Activated CD8-positive, alpha-beta memory T cell treated with anti-CD3 and anti-CD28 coated beads for 4 hours (primary cell): ENCODE measurements around the gene INSL3.

Experiments
- DNase-seq, 2 donors: peaks; one replicate each; pipeline ENCODE4 v3.0.0-alpha.2; 2020; ENCODE audit warnings: low read depth in 2 of 2

The INSL3 gene

DNA sequence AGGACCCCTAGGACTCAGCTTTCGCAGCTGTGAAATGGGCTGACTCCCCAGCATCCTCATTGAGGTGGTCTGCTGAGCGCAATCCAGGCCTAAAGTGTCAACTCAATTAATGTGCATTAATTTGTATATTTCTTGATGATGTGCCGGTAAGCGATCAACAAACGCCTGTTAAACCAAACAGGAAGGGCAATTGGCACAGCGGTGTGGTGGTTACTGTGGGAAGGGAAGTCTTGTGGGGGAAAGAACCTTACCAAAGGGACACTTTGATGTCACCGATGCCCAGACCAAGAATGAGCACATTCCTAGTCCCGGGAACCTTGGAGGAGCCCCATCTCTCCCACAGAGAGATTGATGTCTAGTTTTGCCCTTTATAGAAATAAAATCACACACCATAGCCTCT is 24.8 kb upstream of the INSL3 start:
- DNase-seq, result peak in 1 of 2 donors; percentile 27

DNA sequence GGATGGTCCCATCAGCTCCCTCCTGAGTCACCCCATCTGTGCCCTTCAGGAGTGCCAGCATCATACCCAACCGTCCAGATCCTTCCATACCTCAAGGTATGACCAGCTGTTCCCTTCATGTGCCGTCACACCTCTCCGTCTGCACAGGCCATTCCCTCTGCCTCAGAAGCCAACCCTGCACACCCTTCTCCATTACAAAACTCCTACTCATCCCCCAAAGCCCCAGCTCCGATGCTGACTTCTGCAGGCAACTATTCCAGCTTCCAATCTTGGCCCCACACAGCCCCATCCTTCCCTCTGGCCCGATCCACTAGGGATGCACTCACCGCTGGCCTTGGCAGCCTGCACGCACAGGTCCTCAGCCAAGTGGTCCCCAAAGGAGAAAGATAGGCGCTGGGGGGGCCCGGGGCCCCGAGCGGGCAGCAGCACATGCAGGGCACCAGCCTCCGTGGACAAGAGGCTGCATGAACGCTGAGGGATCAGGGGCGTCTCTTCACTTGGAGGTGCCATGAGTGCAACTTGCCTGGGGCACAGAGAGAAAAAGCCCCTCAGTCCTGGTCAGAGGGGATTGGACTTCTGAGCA is 22.7 kb upstream of the INSL3 start:
- DNase-seq, result no peak

DNA sequence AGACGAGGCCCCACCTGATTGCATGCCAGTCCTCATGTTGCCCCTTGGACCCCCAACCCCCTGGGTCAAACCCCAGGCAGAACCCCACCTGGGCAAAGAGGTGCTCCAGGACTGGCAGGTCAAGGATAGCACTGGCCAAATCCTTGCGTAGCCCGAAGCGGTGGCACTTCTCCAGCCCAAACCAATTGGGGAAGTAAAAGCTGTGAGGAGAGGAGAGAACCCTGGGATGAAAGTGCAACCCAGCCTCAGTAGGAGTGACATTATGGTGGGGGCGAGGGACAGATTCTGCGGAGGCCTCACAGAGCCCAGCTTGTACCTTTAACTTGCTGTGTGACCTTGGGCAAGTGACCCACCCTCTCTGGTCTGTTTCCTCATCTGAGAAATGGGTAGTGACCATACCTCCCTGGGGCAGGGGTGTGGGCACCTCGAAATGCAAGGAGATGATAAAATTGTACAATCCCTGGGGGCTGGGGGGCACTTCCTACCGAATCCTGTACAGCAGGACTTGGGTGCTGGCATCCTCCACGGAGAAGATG is 22.0 kb upstream of the INSL3 start:
- no peak for DNase-seq

DNA sequence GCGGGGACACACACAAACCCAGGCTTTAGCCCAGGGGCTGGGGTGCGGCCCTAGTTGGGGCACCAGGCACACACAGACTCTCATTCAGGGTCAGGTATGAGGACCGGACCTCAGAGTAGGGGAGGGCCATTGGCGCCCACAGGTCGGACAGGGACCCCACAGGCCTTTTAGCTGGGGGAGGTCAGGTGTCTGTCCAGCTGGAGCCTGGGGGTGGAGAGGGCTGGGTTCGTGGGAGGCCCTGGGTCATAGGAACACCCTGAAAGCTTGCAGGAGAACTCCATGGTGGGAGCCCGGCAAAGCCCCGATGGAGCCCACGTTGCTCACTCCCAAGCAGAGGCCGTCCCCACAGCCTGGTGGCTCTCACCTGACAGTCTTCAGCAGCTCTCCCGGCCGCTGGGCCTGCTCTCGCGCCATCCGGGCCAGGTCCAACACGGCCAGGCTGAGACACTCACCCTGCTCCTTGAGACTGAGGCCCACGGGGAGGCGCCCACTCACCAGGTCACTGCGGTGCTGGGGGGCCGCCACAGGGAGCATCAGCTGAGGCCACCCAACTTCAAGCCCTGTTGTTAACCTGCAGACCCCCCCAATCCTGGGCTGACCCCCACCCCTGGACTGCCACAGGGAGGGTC is 21.5 kb upstream of the INSL3 start:
- no peak for DNase-seq

DNA sequence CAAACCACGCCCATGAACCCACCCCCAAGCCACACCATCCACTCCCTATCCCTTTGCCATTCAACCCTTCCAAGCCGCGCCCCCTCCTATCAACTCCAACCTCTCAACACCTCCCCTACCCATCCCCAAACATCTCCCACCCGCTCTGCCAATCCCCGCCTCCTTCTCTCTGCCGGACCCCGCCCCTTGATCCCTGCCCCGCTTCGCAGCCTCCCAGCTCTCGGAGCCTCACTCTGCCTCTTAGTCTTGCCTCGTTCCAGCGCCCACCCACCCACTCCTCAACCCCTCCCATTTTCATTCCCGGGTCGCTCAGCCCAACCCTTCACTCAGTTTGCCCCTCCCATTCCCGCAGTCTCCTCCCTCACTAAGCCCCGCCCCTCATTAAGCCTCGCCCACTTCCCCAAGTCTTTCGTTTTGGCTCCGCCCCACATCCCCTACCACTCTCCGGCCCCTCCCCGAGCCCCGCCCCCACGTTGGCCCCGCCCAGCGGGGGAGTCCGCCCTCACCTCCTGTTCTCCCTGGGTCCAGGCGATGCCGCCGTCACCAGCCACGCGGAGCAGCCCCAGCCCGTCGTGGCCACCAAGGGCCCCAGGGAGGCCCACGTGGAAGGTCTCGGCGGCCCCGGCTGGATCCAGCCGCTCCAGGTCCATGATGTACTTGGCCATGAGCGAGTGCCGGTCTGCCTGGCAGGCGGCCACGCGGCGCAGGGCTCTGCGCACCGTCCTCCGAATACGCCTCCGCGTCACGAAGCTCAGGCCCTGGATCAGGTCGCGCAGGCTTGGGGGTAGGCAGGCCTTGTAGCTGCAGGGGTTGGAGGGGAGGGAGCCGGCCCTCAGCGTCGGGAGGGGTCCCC is 20.7 kb upstream of the INSL3 start:
- peak in 1 of 2 donors; percentile 31 for DNase-seq

DNA sequence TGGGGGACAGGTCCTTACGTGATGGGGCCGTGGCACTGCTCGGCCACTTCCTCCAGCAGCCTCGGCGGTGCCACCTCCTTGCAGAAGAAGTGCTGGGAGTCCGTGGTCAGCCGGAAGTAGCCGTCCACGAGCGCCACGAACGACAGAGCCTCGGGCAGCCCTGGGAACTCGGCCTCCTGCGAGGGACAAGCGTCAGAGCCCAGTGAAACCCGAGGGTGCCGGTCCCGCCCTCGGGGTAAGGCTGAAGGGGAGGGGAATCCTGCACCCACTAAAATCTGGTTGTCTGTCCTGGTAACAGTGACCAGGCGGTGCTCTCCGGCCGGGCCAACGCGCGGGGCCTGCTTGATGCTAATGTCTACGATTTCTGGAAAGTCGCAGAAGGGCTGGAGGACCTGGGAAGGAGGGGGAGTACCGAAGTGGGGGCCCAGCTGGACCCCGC is 20.1 kb upstream of the INSL3 start:
- DNase-seq, result no peak

DNA sequence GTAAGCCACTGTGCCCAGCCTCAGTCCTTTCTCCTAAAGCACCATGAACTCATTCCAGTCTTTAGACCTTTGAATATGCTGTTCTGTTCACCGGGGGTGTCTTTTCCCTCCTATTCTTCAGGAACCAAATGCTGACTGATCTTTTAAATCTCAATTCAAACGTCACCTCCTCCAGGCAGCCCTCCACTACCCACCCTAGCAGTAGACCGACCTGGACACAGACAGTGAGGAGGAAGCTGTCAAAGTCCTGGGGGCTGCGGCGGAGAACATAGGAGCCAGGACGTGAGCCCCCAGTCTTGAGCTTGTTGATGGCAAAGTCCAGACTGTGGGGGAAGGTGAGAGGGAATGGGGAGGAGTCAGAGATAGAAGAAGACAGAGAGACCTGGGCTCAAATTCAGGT is 18.7 kb upstream of the INSL3 start:
- DNase-seq, result no peak

DNA sequence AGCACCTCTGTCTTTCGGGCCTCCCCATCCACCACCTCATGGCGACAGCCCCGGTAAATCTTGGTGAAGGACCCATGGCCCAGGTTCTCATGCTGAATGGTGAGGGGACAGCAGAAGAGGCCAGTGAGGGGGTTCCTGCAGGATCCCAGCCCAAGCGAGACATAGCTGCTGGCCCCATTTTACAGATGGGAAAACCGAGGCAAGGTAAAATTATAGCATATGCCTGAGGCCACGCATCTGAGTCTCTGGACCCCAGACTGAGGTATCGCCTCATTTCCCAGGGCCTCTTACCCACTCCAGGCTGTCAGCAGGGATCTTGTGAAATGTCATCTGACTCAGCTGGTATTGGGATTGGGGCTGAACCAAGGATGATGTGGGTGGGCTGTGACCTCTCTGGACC is 16.7 kb upstream of the INSL3 start:
- DNase-seq, result no peak

DNA sequence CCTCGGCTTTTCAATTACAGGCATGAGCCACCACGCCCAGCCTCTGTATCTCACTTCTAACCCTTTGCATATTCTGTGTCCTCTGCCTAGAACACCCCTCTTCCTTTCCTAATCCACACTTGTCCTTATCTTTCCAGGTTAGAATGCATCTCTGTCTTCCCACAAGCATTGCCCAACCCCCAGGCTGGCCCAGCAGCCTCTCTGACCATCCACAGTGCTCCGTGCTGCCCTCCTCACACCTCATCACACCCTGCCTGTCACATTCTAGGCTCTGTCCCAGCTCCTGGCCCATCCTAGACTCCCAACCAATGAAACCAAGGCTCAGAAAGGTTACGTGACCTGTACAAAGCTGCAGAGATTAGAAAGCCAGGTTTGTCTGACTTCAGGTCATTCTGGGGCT is 15.2 kb upstream of the INSL3 start:
- no peak for DNase-seq

DNA sequence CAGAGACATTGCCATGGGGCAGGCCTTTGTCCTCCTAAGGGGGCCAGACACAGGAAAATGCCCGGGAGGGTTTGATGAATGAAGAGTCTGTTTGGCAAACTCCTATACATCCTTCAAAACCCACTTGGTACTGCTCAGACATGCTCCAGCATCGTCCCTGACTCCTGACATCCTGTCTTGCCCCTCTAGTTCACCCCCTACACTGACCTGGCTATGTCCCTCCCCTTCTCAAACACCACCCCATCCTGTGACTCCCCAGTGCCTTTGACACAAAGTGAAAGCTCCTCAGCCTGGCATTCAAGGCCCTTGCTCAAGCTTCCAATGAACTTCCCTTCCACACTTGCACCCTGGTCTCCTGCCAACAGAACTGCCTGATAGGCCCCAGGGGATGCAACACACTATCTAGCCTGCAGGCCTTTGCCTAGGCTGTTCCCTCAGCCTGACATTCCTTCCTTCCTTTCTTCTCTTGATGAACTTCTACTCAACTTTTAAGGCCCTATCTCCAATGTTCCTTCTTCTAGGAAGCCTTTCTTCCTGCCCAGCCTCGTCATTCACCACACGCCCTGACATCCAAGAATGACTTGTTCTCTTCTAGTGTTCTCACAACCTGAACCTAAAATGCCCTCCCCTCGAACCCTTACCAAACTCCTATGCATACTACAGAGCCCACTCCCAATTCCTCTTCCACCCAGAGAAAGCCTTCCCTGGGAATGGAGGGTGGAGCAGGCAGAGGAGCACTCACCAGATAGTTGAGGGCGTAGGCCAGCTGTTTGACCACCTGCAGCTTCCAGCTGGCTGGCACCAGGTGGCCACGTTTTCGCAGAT is 14.1 kb upstream of the INSL3 start:
- no peak for DNase-seq

DNA sequence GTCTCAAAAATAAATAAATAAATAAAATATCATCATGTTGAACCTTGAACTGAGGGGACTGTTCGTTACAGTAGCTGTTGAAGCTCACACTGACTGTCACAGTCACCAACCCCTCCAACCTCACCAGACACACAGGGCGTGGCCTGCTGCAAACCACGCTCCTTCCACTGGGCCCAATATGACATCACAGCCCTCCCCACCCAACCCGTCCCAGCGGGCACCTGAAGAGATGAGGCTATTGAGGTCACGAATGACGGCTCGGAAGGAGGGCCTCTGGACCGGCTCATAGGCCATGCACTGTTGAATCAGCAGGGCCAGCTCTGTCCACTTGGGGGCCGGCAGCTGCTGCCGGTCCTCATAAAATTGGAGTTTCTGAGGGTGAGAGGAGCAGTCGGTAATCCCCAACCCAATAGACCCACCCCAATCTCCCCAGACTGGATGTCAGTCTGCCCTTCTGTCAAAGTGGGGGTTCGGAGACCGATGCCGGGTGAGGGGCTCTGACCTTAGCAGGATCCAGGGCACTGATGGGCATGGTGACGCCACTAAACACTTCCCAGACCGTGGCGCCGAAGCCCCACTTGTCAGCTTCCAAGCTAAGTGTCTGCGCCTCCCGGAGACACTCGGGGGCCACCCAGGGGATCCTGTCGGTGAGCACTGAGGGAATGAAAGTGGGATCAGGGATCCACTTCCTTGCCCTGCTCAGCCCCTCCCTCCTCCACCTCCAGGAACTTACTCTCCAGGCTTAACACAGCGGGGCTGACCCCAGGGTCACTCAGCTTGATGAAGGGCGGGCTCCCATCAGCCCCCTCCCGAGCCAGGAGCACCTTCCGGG is 13.2 kb upstream of the INSL3 start:
- no peak for DNase-seq

DNA sequence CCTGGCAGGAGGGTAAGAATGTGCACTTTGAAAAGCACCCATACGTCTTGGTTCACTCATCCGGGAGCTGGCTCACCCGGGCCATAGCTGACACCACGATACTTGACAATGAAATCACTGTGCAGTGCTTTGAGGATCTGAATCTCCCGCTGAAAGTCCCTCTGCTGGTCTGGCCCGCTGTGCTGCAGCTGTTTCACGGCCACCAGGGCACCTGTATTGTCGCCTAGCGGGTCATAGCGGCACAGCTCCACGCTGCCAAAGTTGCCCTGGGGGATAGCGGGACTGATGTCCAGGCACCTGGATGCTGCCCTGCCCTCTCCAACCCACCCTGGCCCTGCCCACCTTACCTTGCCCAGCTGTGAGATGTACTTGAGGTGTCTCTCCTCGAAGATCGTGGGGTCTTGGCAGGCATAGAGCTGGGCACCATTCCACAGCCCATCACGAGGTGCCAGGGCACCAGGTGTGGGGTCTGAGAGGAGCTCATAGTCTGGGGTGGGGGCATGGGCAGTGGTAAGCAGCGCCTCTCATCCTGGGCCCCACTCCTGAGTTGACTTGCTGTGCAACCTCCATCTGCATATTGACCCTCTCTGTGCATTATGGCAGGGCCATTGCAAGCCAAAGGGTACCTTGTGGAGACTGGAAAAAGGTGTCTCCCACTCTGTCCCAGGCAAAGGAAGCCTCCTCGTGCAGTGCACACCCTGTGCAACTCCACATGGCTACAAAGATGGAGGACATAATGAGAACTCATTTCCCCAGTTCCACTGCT is 11.3 kb upstream of the INSL3 start:
- no peak for DNase-seq

DNA sequence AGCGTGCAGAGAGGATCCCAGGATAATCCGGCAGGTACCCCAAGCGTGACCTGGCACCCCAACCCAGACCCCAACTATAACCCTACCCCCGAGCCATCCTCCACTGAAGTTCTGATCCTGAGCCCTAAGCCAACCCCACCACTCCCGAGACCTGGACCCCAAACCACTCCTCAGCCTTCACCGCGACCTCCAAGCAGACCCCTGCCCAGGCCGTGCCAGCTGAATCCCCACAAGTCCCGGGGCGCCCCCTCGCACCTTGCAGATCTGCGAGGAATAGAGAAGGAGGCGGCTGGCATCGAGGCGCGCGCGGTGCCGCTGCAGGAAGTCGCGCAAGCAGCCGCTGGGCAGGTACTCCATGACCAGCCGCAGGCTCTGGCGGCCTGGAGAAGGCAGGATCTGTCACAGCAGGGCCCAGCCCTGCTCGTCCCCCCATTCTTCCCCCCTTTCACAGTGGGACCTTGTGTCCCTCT is 10.1 kb upstream of the INSL3 start:
- DNase-seq, result no peak

DNA sequence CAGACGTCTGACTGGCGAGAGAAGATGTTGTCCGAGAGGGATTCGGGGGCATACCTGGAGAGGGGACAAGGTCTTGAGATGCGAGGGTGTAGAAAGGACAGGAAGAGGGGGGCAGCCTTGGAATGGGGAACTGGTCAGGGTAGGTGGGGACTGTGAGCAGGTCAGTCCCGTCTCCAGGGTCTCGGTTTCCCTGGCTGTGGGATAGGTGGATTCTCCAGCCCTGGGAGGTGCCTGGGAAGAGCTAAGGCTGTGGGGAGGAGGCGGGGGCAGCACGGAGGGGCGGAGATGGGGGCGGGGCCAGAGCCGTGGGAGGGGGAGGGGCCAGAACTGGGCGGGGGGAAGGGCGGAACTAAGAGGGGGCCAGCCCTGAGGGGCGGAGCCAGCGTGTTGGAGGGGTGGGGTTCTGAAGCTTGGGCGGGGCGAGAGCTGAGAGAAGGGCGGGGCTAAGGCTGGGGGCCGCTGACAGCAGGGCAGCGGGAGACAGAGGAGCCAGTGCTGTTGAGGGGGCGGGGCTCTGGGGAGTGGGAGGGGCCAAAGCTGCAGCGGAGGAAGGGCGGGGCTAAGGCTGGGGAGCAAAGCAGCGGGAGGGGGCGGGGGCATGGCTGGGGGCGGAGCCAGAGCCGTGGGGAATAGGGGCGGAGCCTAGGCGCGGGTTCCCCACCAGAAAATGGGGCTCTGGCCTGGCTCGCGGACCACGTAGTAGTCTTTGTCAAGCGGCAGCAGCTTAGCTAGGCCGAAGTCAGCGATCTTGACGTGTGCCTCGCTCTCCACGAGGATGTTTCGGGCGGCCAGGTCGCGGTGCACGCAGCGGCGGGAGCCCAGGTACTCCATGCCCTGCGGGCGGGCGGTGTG is 9.5 kb upstream of the INSL3 start:
- DNase-seq, result no peak

DNA sequence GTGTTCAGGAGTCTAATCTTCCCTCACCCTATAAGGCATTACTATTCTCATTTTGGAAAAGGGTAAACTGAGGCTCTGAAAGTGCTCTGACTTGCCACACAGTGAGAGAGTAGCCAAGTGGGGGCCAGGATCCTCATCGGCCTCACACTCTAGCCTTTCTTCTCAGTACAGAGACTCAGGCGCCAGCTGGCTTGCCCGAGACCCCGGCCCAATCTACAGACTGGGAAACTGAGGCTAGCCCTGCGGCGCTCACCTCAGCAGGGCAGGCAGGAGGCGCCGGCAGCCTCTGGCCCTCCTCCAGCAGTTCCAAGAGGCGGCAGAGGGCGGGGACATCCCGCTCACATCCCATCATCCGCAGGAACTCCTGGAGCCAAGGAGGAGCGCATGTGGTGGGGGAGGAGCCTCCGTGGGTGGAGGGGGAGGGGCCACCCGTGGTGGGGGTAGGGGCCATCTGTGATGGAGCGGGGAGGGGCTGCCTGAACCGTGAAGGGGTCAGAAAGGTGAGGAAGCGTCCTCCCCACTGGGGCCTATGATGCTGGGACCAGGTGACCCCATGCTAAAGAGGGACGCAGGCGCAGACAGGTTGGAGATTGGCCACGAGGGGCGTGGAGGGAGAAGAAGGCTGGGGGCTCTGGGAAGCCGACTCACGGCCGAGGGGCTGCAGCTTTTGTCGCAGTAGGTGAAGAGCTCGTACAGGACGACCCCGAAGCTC is 8.7 kb upstream of the INSL3 start:
- no peak for DNase-seq

DNA sequence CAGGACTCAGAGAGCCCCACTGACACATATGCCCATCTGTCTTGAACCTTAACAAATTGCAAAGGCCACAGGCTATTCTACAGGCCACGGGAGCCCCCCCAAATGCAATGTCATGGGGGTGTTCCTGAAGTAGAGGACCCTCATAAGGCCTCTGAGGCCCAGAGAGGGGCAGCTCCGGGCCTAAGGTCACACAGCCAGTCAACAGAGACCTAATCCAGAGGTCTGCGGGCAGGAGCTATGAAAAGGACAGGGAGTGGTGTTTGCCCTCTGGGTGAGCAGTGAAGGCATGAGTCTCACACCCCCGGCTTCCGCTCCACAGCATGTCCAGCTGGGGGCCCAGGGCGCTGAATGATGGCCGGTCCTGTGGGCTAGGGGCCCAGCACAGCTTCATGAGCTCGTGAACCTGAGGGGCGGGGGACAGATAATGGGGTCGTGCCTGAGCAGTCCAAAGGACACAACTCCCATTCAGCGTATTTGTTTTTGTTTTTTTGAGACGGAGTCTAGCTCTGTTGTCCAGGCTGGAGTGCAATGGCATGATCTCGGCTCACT is 5.3 kb upstream of the INSL3 start:
- no peak for DNase-seq

DNA sequence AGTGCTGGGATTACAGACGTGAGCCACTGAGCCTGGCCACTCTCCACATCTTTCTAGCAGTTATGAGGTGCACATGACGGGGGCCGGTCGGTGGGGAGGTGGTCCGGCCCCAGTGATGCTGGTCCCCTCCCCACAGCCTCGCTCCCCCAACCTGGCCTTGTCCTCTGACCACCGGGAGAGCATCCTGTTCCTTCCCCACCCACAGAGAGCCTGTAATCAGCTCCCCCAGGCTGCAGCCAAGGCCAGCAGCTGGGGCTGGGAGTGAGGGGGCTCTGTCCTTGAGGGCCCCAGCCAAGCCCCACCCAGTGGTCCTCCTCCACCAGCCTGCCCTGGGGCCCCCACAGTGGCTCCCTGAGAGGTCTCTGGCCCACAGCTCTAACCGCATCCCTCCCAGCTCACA is 3.0 kb upstream of the INSL3 start:
- DNase-seq, result no peak

DNA sequence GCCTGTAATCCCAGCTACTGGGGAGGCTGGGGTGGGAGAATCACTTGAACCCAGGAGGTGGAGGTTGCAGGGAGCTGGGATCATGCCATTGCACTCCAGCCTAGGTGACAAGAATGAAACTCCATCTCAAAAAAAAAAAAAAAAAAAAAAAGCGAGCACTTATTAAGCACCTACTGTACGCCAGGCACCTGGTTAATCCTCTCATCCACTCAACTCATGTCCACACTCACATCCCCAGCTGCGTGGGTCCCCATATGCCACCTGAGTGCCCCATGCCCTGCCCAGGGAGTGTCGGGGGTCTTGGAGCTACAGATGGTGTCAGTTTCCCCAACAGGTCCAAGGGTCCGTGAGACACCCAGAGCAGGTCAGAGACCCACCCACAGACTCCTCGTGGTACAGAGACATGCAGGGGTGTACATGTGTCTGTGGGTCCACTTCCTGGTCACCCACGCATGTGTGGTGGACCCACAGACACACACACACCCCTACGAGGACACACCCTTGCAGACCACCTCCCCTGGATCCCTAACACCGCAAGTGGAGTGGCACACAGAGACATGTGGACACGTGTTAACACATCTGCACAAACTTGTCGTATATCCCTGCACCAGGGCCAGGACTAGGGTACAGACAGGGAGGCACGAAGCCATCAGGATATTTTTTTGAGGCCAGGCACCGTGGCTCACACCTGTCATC is 3.5 kb downstream of the INSL3 start:
- no peak for DNase-seq
